Right lobe of liver (tissue), 4 donors: ENCODE data around the gene VAV2.

Experiments used
- CTCF ChIP-seq, 4 donors: fragments of 200-600 bp in 3 of 4; fragments of 450-650 bp in 1 of 4; IDR thresholded peaks; one replicate each; pipeline versions ENCODE4 v1.5.1 to v1.8.0; 2016 to 2022; ENCODE audit warnings: antibody characterized with exemption in 4 of 4, mild to moderate bottlenecking in 2 of 4
- POLR2A ChIP-seq: fragments of 450-650 bp; IDR thresholded peaks from one replicate; pipeline ENCODE4 v1.6.1; 2017; ENCODE audit warnings: antibody characterized with exemption, mild to moderate bottlenecking
- donor health status: DM: no; HTN: no; CAD: no.
- donor health status: DM: no; HTN: no; CAD: no.
- donor health status: DM: no; HTN: yes; CAD: no.

GRCh38 chr9:133950629-133951111 is 41.5 kb downstream of the VAV2 start:
- TF ChIP-seq CTCF (IDR thresholded peaks at IDR 0.05) (no peak), POLR2A (no peak)
